DND-41 (cell line): ENCODE measurements around the gene KLHL3.
A peak's percentile ranks its signal among the peaks of the same experiment; 100 is the strongest.

Experiments
- ATAC-seq: fragments of 200-7000 bp; cut with Tn5 transposase; 3 replicates; pipeline ENCODE4 v1.9.1; 2021; ENCODE audit warnings: low read depth; ENCODE audit not compliant: insufficient read depth
- DNase-seq: peaks from one replicate; pipeline ENCODE4 v3.0.0-alpha.2; 2020
- H2AFZ ChIP-seq: 2 replicates; pipeline ENCODE4 v1.6.0; 2012; ENCODE audit warnings: low read depth, low read length
- H3K27ac ChIP-seq: 2 replicates; pipeline ENCODE4 v1.5.1; 2012; ENCODE audit warnings: low read length, inconsistent platforms
- H3K27me3 ChIP-seq: fragments of 200-600 bp; sonication (generic); 2 replicates; pipeline ENCODE4 v1.6.0; 2012; ENCODE audit warnings: low read length, mild to moderate bottlenecking, inconsistent platforms; ENCODE audit not compliant: insufficient read depth, poor library complexity
- H3K36me3 ChIP-seq: 2 replicates; pipeline ENCODE4 v1.5.1; 2012; ENCODE audit warnings: low read length, inconsistent platforms; ENCODE audit not compliant: insufficient read depth
- H3K4me1 ChIP-seq: 2 replicates; pipeline ENCODE4 v1.5.1; 2012; ENCODE audit warnings: mild to moderate bottlenecking, low read length; ENCODE audit not compliant: insufficient read depth
- H3K4me2 ChIP-seq: 2 replicates; pipeline ENCODE4 v1.6.0; 2012; ENCODE audit warnings: mild to moderate bottlenecking, moderate library complexity, low read length, inconsistent platforms; ENCODE audit not compliant: insufficient read depth
- H3K4me3 ChIP-seq, 2 experiments: fragments of 200-600 bp in 1 of 2; shearing (Covaris generic) in 1 of 2; 2 replicates each; pipeline ENCODE4 v1.5.1; 2012 to 2016; ENCODE audit warnings: inconsistent platforms in 2 of 2, low read length in 2 of 2, mild to moderate bottlenecking in 2 of 2, low read depth in 1 of 2, moderate library complexity in 1 of 2
- H3K79me2 ChIP-seq: 2 replicates; pipeline ENCODE4 v1.6.0; 2012; ENCODE audit warnings: low read length, inconsistent platforms; ENCODE audit not compliant: insufficient read depth
- H3K9ac ChIP-seq: 2 replicates; pipeline ENCODE4 v1.6.0; 2012; ENCODE audit warnings: low read depth, mild to moderate bottlenecking, inconsistent platforms, low read length, moderate library complexity
- H3K9me3 ChIP-seq: 2 replicates; pipeline ENCODE4 v1.5.1; 2012; ENCODE audit warnings: low read length, moderate library complexity, mild to moderate bottlenecking, inconsistent platforms; ENCODE audit not compliant: insufficient read depth, severe bottlenecking
- H4K20me1 ChIP-seq: 2 replicates; pipeline ENCODE4 v1.6.0; 2012; ENCODE audit warnings: low read length; ENCODE audit not compliant: insufficient read depth
- CTCF ChIP-seq: IDR thresholded peaks from 2 replicates; pipeline ENCODE4 v1.5.1; 2012; ENCODE audit warnings: borderline replicate concordance, low read length, moderate library complexity, mild to moderate bottlenecking; ENCODE audit not compliant: poor library complexity, severe bottlenecking; ENCODE audit errors: extremely low read depth
- EZH2 ChIP-seq: IDR thresholded peaks from 3 replicates; pipeline ENCODE4 v1.6.1; 2012; ENCODE audit warnings: borderline replicate concordance, low read depth, mild to moderate bottlenecking, moderate library complexity, low read length, inconsistent platforms; ENCODE audit not compliant: severe bottlenecking

Gene KLHL3

GRCh38 chr5:137665678-137666460 is 70.0 kb downstream of the KLHL3 start:
- H2AFZ ChIP-seq: no peak overlapping the region
- TF ChIP-seq CTCF: no peak
- no peak for TF ChIP-seq EZH2

GRCh38 chr5:137660349-137660817 is 75.5 kb downstream of the KLHL3 start:
- Histone ChIP-seq H3K4me2 (no peak overlapping the region), H3K4me3 (no peak overlapping the region), H3K27me3 (peaks cover 3% of the 10 kb centered on the region), H3K79me2 (no peaks in the 10 kb centered on the region), H3K27ac (no peak overlapping the region), H3K9ac (no peak overlapping the region), H3K9me3 (no peaks in the 10 kb centered on the region), H3K36me3 (peaks cover 5% of the 10 kb centered on the region; the same call in 1 of the 2 replicates), H3K4me1 (no peaks in the 10 kb centered on the region), H2AFZ (no peak overlapping the region), H4K20me1 (no peaks in the 10 kb centered on the region)
- ATAC-seq: peak; percentile 95
- peak; percentile 69 for DNase-seq
- TF ChIP-seq CTCF (peak; percentile 88), EZH2 (no peak)

More at GRCh38 chr5:137665678-137666460, 70.0 kb downstream of the KLHL3 start:
- DNase-seq (no peak), ATAC-seq (peak; percentile 85)
- H3K9ac ChIP-seq: no peak overlapping the region
- no peaks in the 10 kb centered on the region for H3K79me2 ChIP-seq
- no peak overlapping the region for H3K27ac ChIP-seq
- no peaks in the 10 kb centered on the region for H3K9me3 ChIP-seq
- H3K27me3 ChIP-seq: no peaks in the 10 kb centered on the region
- H3K4me1 ChIP-seq: no peaks in the 10 kb centered on the region
- no peak overlapping the region for H3K4me3 ChIP-seq
- no peaks in the 10 kb centered on the region for H3K36me3 ChIP-seq
- no peaks in the 10 kb centered on the region for H4K20me1 ChIP-seq
- no peak overlapping the region for H3K4me2 ChIP-seq

GRCh38 chr5:137659209-137659608 is 76.7 kb downstream of the KLHL3 start:
- Histone ChIP-seq H3K9me3 (no peaks in the 10 kb centered on the region), H4K20me1 (no peaks in the 10 kb centered on the region), H3K36me3 (peaks cover 5% of the 10 kb centered on the region; the same call in 1 of the 2 replicates), H2AFZ (no peak overlapping the region), H3K9ac (no peak overlapping the region), H3K4me2 (no peak overlapping the region), H3K27ac (no peak overlapping the region), H3K4me1 (no peaks in the 10 kb centered on the region), H3K79me2 (no peaks in the 10 kb centered on the region), H3K4me3 (no peak overlapping the region), H3K27me3 (peaks cover 3% of the 10 kb centered on the region)
- TF ChIP-seq EZH2 (no peak), CTCF (no peak)
- no peak for DNase-seq
- ATAC-seq: no peak
